Measurements from ENCODE around the gene OR10A6. TPM values are rescaled to one million over a fixed set of nuclear protein-coding genes. Genes with fewer than 3 reads are reported as not detected.
A peak's percentile ranks its signal among the peaks of the same experiment; 100 is the strongest.

The OR10A6 gene
- total RNA-seq, 3 donors from 2014 or later = not detected

- DNase-seq (no peak), ATAC-seq (no peak)
- H3K9me3 ChIP-seq = no peaks in the 10 kb centered on the region
- no peaks in the 10 kb centered on the region for H3K36me3 ChIP-seq (ENCODE audit: low read depth)
- intact Hi-C loops (cut with DNase I, micrococcal nuclease) = no loop called here
- no peak overlapping the region for H3K4me3 ChIP-seq
- peaks cover 17% of the 10 kb centered on the region for H3K4me1 ChIP-seq (ENCODE audit: low read depth)
- TF ChIP-seq CTCF (IDR thresholded peaks at IDR 0.05) = no peak
These were observed 25.5 kb downstream of the OR10A6 start for GRCh38 chr11:7905549-7905948.

- H3K4me3 ChIP-seq = no peak overlapping the region
- no peaks in the 10 kb centered on the region for H3K36me3 ChIP-seq (ENCODE audit: low read depth)
- DNase-seq (no peak), ATAC-seq (no peak)
- no peak for TF ChIP-seq CTCF (IDR thresholded peaks at IDR 0.05)
- intact Hi-C loops (cut with DNase I, micrococcal nuclease) = no loop called here
- no peaks in the 10 kb centered on the region for H3K9me3 ChIP-seq
- peaks cover 19% of the 10 kb centered on the region for H3K4me1 ChIP-seq (ENCODE audit: low read depth)
These were observed 26.2 kb downstream of the OR10A6 start for GRCh38 chr11:7904917-7905316.

GRCh38 chr11:7903940-7904339, 27.1 kb downstream of the OR10A6 start:
- ATAC-seq = peak; percentile 73
- intact Hi-C loops (cut with DNase I, micrococcal nuclease) = no loop called here
- Histone ChIP-seq H3K36me3 (ENCODE audit: low read depth) (no peaks in the 10 kb centered on the region), H3K4me1 (ENCODE audit: low read depth) (peaks cover 19% of the 10 kb centered on the region), H3K9me3 (no peaks in the 10 kb centered on the region), H3K4me3 (no peak overlapping the region)
- peak in 2 of 3 donors; percentile 31 to 32 for DNase-seq
- TF ChIP-seq CTCF (IDR thresholded peaks at IDR 0.05) = no peak

GRCh38 chr11:7901319-7901854, 29.7 kb downstream of the OR10A6 start:
- no peaks in the 10 kb centered on the region for H3K36me3 ChIP-seq (ENCODE audit: low read depth)
- TF ChIP-seq CTCF (IDR thresholded peaks at IDR 0.05) = no peak
- peaks cover 19% of the 10 kb centered on the region for H3K4me1 ChIP-seq (ENCODE audit: low read depth)
- peak in 1 of 3 donors; percentile 26 for DNase-seq
- ATAC-seq = peak; percentile 64
- no peaks in the 10 kb centered on the region for H3K9me3 ChIP-seq
- no peak overlapping the region for H3K4me3 ChIP-seq
- intact Hi-C loops (cut with DNase I, micrococcal nuclease) = no loop called here

- Histone ChIP-seq H3K36me3 (ENCODE audit: low read depth) (no peaks in the 10 kb centered on the region), H3K4me3 (no peak overlapping the region), H3K4me1 (ENCODE audit: low read depth) (peaks cover 19% of the 10 kb centered on the region), H3K9me3 (no peaks in the 10 kb centered on the region)
- TF ChIP-seq CTCF (IDR thresholded peaks at IDR 0.05) = no peak
- intact Hi-C loops (cut with DNase I, micrococcal nuclease) = no loop called here
- DNase-seq (peak in 1 of 3 donors; percentile 41), ATAC-seq (peak; percentile 75)
These were observed 30.4 kb downstream of the OR10A6 start for GRCh38 chr11:7900686-7901085.

- intact Hi-C loops (cut with DNase I, micrococcal nuclease) = loop anchor here in 1 of 2 donors (10.0 kb wide), 1 partner anchor 85 kb away; the partner anchor contains the start of gene EIF3F
- Histone ChIP-seq H3K4me3 (no peak overlapping the region), H3K9me3 (no peaks in the 10 kb centered on the region), H3K36me3 (ENCODE audit: low read depth) (no peaks in the 10 kb centered on the region), H3K4me1 (ENCODE audit: low read depth) (peaks cover 23% of the 10 kb centered on the region)
- no peak for DNase-seq
- no peak for ATAC-seq
- TF ChIP-seq CTCF (IDR thresholded peaks at IDR 0.05) = no peak
These were observed 31.6 kb downstream of the OR10A6 start for GRCh38 chr11:7899418-7899817.

All from mucosa of descending colon (tissue), 3 donors.